ENCODE results near the gene ZNF575. TPM values are rescaled to one million over a fixed set of nuclear protein-coding genes. Genes with fewer than 3 reads are reported as not detected.

ZNF575 gene
- total RNA-seq, 1 experiment from 2014 or later, result 6.5 TPM

DNA sequence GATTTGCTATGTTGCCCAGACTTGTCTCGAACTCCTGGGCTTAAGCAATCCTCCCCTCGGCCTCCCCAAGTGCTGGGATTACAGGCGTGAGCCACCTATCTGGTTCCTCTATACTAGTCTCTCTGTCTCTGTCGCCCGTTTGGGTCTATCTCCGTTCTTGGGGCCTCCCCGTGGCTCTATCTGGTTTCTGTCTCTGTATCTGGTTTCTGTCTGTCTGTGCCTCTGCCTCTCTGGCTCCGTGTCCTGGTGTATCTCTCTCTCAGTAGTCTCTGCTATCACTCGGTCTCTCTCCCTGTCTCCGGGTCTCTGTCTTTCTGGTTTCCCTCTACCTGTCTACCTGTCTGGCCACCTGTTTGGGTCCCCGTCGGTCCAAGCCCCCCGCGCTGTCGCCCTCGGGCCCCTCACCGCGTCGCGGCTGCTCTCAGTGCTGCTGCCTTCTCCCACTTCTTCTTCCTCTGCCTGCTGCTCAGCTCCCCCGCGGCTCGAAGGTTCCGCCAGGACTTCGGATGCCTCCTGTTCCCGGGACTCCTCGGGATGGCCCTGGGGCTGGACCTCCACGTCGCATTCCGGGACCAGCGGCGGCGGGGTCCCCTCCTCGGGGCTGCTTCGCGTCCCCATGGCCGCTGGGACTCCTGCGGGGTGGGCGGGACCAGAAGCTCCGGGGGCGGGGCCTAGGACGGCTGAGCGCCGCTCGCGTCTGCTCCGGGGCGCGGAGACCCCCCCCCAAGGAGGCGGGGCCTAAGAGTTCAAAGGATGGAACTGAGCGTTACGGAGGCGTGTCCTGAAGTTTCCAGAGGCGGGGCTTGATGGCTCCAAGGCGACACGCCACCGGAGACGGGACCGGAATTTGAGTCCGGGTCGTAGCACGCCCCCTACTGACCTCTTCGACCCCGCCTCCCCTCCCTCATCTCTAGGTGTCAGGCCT lies 29.2 kb upstream of the ZNF575 start:
- Histone ChIP-seq H3K4me1 (replicated peaks; ENCODE audit: insufficient read depth) (peaks cover 11% of the 10 kb centered on the region), H3F3A (ENCODE audit: insufficient read depth, low read depth) (peaks cover 24% of the 10 kb centered on the region; the same call in 1 of the 2 replicates), H2AFZ (peak overlapping the region; percentile 90), H3K36me3 (ENCODE audit: low read depth) (no peaks in the 10 kb centered on the region; the same call in 1 of the 2 replicates), H3K4me3 (peak overlapping the region; percentile 74), H3K27me3 (ENCODE audit: insufficient read depth, low read depth) (no peaks in the 10 kb centered on the region), H3K9me2 (ENCODE audit: insufficient read depth) (no peaks in the 10 kb centered on the region), H3K79me2 (ENCODE audit: low read depth) (peaks cover 14% of the 10 kb centered on the region), H3K9me3 (ENCODE audit: insufficient read depth, low read depth) (no peaks in the 10 kb centered on the region), H3K27ac (peak overlapping the region; percentile 63), H3K4me2 (peak overlapping the region; percentile 91), H4K20me1 (ENCODE audit: insufficient read depth) (no peaks in the 10 kb centered on the region)
- ChIA-PET CTCF (interaction anchor here (0.6 to 2.1 kb wide), 4 partner anchors 15 to 254 kb away, joined by 3 to 4 read pairs (median 4); partner anchors contain the start of gene ZNF575), POLR2A (ENCODE audit: unreplicated experiment) (interaction anchor here (0.6 to 0.7 kb wide), 4 partner anchors 23 to 159 kb away, joined by 3 to 4 read pairs (median 4); no protein-coding TSS in a partner anchor)
- intact Hi-C loops (cut with micrococcal nuclease; ENCODE audit: unreplicated experiment), result loop anchor here (1.0 kb wide), 1 partner anchor 38 kb away; the partner anchor contains the start of gene LYPD3
- no peak for TF ChIP-seq EZH2 (IDR thresholded peaks at IDR 0.05; ENCODE audit: low read depth)
- TF ChIP-seq, protein P1, sequence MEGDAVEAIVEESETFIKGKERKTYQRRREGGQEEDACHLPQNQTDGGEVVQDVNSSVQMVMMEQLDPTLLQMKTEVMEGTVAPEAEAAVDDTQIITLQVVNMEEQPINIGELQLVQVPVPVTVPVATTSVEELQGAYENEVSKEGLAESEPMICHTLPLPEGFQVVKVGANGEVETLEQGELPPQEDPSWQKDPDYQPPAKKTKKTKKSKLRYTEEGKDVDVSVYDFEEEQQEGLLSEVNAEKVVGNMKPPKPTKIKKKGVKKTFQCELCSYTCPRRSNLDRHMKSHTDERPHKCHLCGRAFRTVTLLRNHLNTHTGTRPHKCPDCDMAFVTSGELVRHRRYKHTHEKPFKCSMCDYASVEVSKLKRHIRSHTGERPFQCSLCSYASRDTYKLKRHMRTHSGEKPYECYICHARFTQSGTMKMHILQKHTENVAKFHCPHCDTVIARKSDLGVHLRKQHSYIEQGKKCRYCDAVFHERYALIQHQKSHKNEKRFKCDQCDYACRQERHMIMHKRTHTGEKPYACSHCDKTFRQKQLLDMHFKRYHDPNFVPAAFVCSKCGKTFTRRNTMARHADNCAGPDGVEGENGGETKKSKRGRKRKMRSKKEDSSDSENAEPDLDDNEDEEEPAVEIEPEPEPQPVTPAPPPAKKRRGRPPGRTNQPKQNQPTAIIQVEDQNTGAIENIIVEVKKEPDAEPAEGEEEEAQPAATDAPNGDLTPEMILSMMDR (conservative IDR thresholded peaks at IDR 0.05), result no peak
- BruUV-seq (replicated peaks), result no TSS peak
- peak; percentile 83 to 94 for DNase-seq

DNA sequence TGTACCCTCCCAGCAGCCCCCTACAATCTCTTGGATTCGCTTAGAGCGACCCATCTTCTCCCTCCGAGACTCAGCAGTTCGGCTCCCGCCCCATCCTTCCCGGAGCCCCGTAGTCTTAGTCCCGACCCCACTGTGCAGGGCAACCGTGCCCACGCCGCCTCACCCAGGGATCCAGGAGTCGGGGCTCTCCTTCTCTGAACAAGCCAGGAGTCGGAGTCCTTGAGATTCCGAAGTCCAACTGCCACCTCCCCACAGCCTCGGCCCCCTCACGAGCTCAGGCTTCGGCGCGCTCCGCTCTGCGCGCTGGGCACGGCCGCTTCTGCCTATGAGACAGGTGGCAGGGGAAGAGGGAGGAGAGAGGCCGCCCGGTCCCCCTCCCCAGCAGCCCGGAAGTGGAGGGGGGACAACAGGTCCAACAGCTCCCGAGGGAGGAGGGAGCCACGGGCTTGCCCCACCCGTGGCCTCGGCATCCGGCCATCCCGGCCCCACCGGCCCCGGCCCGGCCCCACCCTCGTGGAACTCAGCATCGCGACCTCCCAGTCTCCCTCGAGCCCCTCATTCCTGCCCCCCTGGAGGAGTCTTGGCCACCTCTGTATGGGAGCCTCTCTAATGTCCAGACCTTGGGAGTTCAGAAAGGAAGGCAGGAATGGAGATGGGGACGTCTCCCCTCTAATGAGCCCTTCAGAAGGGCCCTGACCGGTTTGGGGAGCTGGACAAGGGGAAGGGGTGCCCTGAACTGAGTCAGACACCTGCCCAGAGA lies 28.4 kb upstream of the ZNF575 start, which contains the start of gene PHLDB3:
Gene PHLDB3 (minus strand): TSS at position 321 of the 760 bp plus-strand sequence. CDS start 628 bp downstream, outside the sequence.
- H3K4me1 ChIP-seq (replicated peaks; ENCODE audit: insufficient read depth), result peaks cover 11% of the 10 kb centered on the region
- no peak for TF ChIP-seq EZH2 (IDR thresholded peaks at IDR 0.05; ENCODE audit: low read depth)
- TF ChIP-seq, protein P1 (conservative IDR thresholded peaks at IDR 0.05), result 0 out of 2 replicates have a peak, but pooled peaks have one; percentile 29
- TSS peak; percentile 57 for BruUV-seq (replicated peaks)
- peak within 1 kb of the TSS; percentile 90 for H2AFZ ChIP-seq
- peak within 1 kb of the TSS; percentile 74 for H3K4me3 ChIP-seq
- no peaks in the 10 kb centered on the region for H4K20me1 ChIP-seq (ENCODE audit: insufficient read depth)
- CTCF ChIA-PET, result interaction anchor here (0.6 to 2.1 kb wide), 2 partner anchors 15 to 253 kb away, joined by 3 to 4 read pairs; no protein-coding TSS in a partner anchor
- H3K27ac ChIP-seq, result peak within 1 kb of the TSS; percentile 63
- no peaks in the 10 kb centered on the region for H3K27me3 ChIP-seq (ENCODE audit: insufficient read depth, low read depth)
- intact Hi-C loops (cut with micrococcal nuclease; ENCODE audit: unreplicated experiment), result loop anchor here (1.0 kb wide), 1 partner anchor 39 kb away; the partner anchor contains the start of gene LYPD3
- peak within 1 kb of the TSS; percentile 91 for H3K4me2 ChIP-seq
- no peaks in the 10 kb centered on the region for H3K9me2 ChIP-seq (ENCODE audit: insufficient read depth)
- peak; percentile 50 to 75 for DNase-seq
- POLR2A ChIA-PET (ENCODE audit: unreplicated experiment), result interaction anchor here (0.6 to 0.7 kb wide), 3 partner anchors 42 to 158 kb away, joined by 3 to 4 read pairs (median 3); no protein-coding TSS in a partner anchor
- no peaks in the 10 kb centered on the region; the same call in 1 of the 2 replicates for H3K36me3 ChIP-seq (ENCODE audit: low read depth)
- peaks cover 14% of the 10 kb centered on the region for H3K79me2 ChIP-seq (ENCODE audit: low read depth)
- no peaks in the 10 kb centered on the region for H3K9me3 ChIP-seq (ENCODE audit: insufficient read depth, low read depth)
- H3F3A ChIP-seq (ENCODE audit: insufficient read depth, low read depth), result peaks cover 23% of the 10 kb centered on the region; the same call in 1 of the 2 replicates

DNA sequence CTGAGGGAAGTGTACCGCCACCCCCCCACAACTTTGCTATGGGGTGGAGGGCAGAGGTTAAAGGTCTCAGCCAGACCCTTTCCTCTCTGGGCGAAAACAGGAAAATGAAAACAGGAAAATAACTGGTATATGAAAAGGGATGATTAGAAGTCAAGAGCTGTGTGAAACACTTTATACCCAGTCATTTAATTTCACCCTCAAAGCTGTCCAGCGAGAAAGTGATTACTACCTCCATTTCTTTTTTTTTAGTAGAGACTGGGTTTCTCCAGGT lies 27.9 kb upstream of the ZNF575 start:
- DNase-seq, result no peak
- Histone ChIP-seq H3K4me1 (replicated peaks; ENCODE audit: insufficient read depth) (peaks cover 11% of the 10 kb centered on the region), H3K4me3 (peak overlapping the region; percentile 74), H4K20me1 (ENCODE audit: insufficient read depth) (no peaks in the 10 kb centered on the region), H3K79me2 (ENCODE audit: low read depth) (peaks cover 14% of the 10 kb centered on the region), H3F3A (ENCODE audit: insufficient read depth, low read depth) (peaks cover 20% of the 10 kb centered on the region; the same call in 1 of the 2 replicates), H3K4me2 (peak overlapping the region; percentile 91), H3K36me3 (ENCODE audit: low read depth) (no peaks in the 10 kb centered on the region; the same call in 1 of the 2 replicates), H3K27ac (peak overlapping the region; percentile 63), H2AFZ (peak overlapping the region; percentile 90), H3K27me3 (ENCODE audit: insufficient read depth, low read depth) (no peaks in the 10 kb centered on the region), H3K9me3 (ENCODE audit: insufficient read depth, low read depth) (no peaks in the 10 kb centered on the region), H3K9me2 (ENCODE audit: insufficient read depth) (no peaks in the 10 kb centered on the region)
- intact Hi-C loops (cut with micrococcal nuclease; ENCODE audit: unreplicated experiment), result no loop called here
- no peak for TF ChIP-seq EZH2 (IDR thresholded peaks at IDR 0.05; ENCODE audit: low read depth)
- TF ChIP-seq, protein P1 (conservative IDR thresholded peaks at IDR 0.05), result no peak
- ChIA-PET POLR2A (ENCODE audit: unreplicated experiment) (interaction anchor here (0.6 kb wide), 2 partner anchors 13 to 42 kb away, joined by 7 to 10 read pairs; no protein-coding TSS in a partner anchor), CTCF (interaction anchor here (2.1 kb wide), 1 partner anchor 14 kb away, joined by 4 read pairs; no protein-coding TSS in a partner anchor)
- no TSS peak for BruUV-seq (replicated peaks)
